ENCODE measurements around the gene PRORP.

PRORP gene

GRCh38 chr14:35114036-35114435 is 8.3 kb upstream of the PRORP start:
- Histone ChIP-seq H3K27me3 (no peaks in the 10 kb centered on the region), H3K9me3 (no peaks in the 10 kb centered on the region), H3K36me3 (peaks cover 53% of the 10 kb centered on the region), H3K4me1 (no peaks in the 10 kb centered on the region), H3K4me3 (ENCODE audit: low read depth, low read length) (no peak overlapping the region)
- DNase-seq: no peak
- no peak for TF ChIP-seq CTCF (IDR thresholded peaks at IDR 0.05; ENCODE audit: low read depth, low read length)

- no peak for DNase-seq
- no peak overlapping the region for H3K4me3 ChIP-seq (ENCODE audit: low read depth, low read length)
- H3K4me1 ChIP-seq: no peaks in the 10 kb centered on the region
- H3K9me3 ChIP-seq: no peaks in the 10 kb centered on the region
- no peak for TF ChIP-seq CTCF (IDR thresholded peaks at IDR 0.05; ENCODE audit: low read depth, low read length)
- no peaks in the 10 kb centered on the region for H3K27me3 ChIP-seq
- peaks cover 39% of the 10 kb centered on the region for H3K36me3 ChIP-seq
Observed at GRCh38 chr14:35116242-35116641, 6.1 kb upstream of the PRORP start.

- no peaks in the 10 kb centered on the region for H3K4me1 ChIP-seq
- peaks cover 30% of the 10 kb centered on the region for H3K36me3 ChIP-seq
- no peak for TF ChIP-seq CTCF (IDR thresholded peaks at IDR 0.05; ENCODE audit: low read depth, low read length)
- DNase-seq: no peak
- no peak overlapping the region for H3K4me3 ChIP-seq (ENCODE audit: low read depth, low read length)
- H3K27me3 ChIP-seq: no peaks in the 10 kb centered on the region
- no peaks in the 10 kb centered on the region for H3K9me3 ChIP-seq
Observed at GRCh38 chr14:35117112-35117511, 5.2 kb upstream of the PRORP start.

GRCh38 chr14:35121026-35121886 is 1.1 kb upstream of the PRORP start:
- Histone ChIP-seq H3K4me1 (no peaks in the 10 kb centered on the region; the same call in 1 of the 2 replicates), H3K9me3 (no peaks in the 10 kb centered on the region), H3K4me3 (ENCODE audit: low read depth, low read length) (peak overlapping the region; percentile 91), H3K27me3 (no peaks in the 10 kb centered on the region), H3K36me3 (peaks cover 6% of the 10 kb centered on the region; the same call in 1 of the 2 replicates)
- no peak for DNase-seq
- no peak for TF ChIP-seq CTCF (IDR thresholded peaks at IDR 0.05; ENCODE audit: low read depth, low read length)

GRCh38 chr14:35122696-35123387 is 490 bp downstream of the PRORP start:
- Histone ChIP-seq H3K4me1 (no peaks in the 10 kb centered on the region; the same call in 1 of the 2 replicates), H3K4me3 (ENCODE audit: low read depth, low read length) (peak overlapping the region; percentile 91), H3K9me3 (no peaks in the 10 kb centered on the region), H3K36me3 (peaks cover 5% of the 10 kb centered on the region; the same call in 1 of the 2 replicates), H3K27me3 (no peaks in the 10 kb centered on the region)
- no peak for DNase-seq
- TF ChIP-seq CTCF (IDR thresholded peaks at IDR 0.05; ENCODE audit: low read depth, low read length): no peak

- Histone ChIP-seq H3K9me3 (no peaks in the 10 kb centered on the region), H3K27me3 (no peaks in the 10 kb centered on the region), H3K36me3 (peaks cover 5% of the 10 kb centered on the region; the same call in 1 of the 2 replicates), H3K4me1 (no peaks in the 10 kb centered on the region; the same call in 1 of the 2 replicates), H3K4me3 (ENCODE audit: low read depth, low read length) (peak overlapping the region; percentile 91)
- DNase-seq: no peak
- TF ChIP-seq CTCF (IDR thresholded peaks at IDR 0.05; ENCODE audit: low read depth, low read length): no peak
Observed at GRCh38 chr14:35123388-35123703, 994 bp downstream of the PRORP start.

Measured in BE2C (cell line).